GM19397 (cell line): ENCODE data around the gene GCAT.

Source experiments
- ATAC-seq: cut with Tn5 transposase; IDR thresholded peaks from one replicate; pipeline ENCODE4 v1.9.1; 2021; ENCODE audit warnings: mild to moderate bottlenecking, moderate library complexity; ENCODE audit not compliant: unreplicated experiment

Gene GCAT

DNA sequence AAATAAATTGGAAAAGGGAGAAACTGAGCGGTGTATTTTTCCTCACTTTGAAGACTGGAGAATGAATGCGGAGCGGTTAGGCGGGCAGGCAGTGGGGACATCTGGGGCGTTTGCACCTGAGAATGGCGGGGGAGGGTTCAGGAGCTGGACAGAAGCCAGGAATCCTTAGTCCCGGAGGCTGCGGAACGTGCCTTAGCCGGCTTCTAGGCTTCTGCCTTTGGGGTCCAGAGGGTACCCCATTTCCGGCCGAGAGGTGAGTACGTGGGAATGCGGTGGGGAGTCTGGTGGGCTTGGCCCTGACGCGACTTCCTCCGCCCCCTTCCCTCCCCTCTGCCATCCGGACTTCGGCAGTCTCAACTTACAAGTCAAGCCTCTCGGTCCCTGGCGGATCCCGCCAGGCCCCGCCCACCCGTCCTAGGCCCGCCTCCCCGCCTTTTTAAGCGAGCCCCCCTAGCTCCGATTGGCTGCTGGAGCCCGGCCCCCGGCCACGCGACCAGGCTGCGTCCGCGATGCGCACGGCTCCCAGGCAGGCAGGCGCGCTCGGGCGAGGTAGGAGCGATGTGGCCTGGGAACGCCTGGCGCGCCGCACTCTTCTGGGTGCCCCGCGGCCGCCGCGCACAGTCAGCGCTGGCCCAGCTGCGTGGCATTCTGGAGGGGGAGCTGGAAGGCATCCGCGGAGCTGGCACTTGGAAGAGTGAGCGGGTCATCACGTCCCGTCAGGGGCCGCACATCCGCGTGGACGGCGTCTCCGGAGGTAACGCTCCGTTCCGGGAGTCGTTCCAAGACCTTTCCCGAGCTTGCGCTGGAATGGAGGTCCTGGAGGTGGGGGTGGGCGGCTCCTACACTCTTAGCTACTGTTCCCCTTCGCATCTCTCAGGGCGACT lies at the start of gene GCAT:
TSS of gene GCAT (plus strand) at position 525 of the 884 bp plus-strand sequence. CDS start at position 559, 34 bp downstream.
- ATAC-seq = peak; percentile 90

GRCh38 chr22:37758694-37759093 lies 49.0 kb upstream of the GCAT start:
- ATAC-seq = no peak

- no peak for ATAC-seq
Measured at GRCh38 chr22:37759281-37759680, 48.5 kb upstream of the GCAT start.

GRCh38 chr22:37760152-37760551 lies 47.6 kb upstream of the GCAT start:
- ATAC-seq = no peak

DNA sequence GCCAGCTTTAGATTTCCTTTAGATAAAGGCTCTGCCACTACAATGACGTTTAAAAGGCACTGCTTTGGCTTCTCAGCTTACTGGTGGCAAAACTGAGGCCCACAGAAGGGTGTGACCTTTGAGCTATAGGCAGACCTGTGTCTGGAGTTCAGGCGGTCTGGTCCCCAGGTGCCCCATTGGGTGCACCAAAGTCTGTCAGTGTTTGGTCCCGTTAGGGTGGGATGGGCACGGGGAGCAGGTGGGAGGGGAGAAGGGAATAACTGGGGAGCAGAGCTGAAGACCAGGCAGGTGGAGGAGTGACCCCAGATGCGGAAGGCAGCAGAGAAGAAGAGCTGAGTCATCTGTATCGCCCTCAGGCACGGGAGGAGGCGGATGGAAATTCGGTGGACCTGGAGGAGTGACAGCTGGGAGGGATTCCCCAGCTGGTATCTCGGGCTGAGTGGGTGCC lies 45.3 kb upstream of the GCAT start:
- ATAC-seq = no peak

- ATAC-seq = no peak
Measured at GRCh38 chr22:37763012-37763411, 44.7 kb upstream of the GCAT start.

GRCh38 chr22:37763652-37764051 lies 44.1 kb upstream of the GCAT start:
- no peak for ATAC-seq

GRCh38 chr22:37764622-37765021 lies 43.1 kb upstream of the GCAT start:
- ATAC-seq = no peak

- no peak for ATAC-seq
Measured at GRCh38 chr22:37765498-37765897, 42.2 kb upstream of the GCAT start.

GRCh38 chr22:37765953-37766576 lies 41.7 kb upstream of the GCAT start:
- no peak for ATAC-seq

- ATAC-seq = no peak
Measured at GRCh38 chr22:37768273-37768672, 39.5 kb upstream of the GCAT start.

DNA sequence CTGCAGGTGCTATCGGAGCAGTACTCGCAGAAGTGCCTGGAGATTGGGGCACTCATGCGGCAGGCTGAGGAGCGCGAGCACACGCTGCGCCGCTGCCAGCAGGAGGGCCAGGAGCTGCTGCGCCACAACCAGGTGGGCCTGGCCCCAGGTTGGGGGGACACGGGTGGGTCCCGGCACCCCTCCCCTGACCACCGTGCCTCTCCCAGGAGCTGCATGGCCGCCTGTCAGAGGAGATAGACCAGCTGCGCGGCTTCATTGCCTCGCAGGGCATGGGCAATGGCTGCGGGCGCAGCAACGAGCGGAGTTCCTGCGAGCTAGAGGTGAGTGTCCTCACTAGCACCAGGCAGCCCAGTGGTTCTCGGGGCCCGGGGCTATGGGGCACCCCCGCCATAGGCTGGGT lies 38.7 kb upstream of the GCAT start:
- no peak for ATAC-seq

DNA sequence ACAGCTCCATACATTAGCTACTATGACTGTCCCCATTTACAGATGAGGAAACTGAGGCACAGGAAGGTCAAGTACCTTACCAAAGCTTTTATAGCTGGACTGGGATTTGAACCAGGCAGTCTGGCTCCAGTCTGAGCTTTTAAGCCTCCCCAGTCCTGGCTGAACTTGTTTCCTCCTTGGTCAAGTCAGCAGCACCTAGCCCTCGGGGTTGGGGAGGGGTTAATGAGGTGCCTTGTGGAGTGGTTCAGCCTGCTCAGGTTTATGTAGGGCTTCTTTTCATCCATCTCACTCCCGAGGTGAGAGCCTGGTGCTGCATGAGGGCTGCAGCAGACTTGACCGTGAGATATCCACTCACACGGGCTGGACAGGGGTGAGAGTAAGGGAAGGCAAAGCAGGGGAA lies 36.7 kb upstream of the GCAT start:
- ATAC-seq = no peak

GRCh38 chr22:37771702-37772427 lies 35.9 kb upstream of the GCAT start:
- ATAC-seq = no peak

GRCh38 chr22:37774728-37775127 lies 33.0 kb upstream of the GCAT start:
- no peak for ATAC-seq

- ATAC-seq = no peak
Measured at GRCh38 chr22:37775785-37776638, 31.7 kb upstream of the GCAT start.

DNA sequence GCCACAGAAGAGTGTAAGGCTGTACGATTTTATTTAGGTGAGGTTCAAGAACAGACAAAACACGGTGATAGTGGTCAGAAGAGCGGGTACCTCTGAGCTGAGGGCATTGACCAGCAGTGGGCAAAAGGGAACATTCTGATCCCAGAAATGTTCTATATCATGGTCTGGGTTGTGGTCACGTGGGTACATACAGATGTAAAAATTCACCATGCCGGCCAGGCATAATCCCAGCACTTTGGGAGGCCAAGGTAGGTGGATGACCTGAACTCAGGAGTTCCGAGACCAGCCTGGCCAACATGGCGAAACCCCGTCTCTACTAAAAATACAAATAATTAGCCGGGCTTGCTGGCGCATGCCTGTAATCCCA lies 31.1 kb upstream of the GCAT start:
- ATAC-seq = no peak

- ATAC-seq = no peak
Measured at GRCh38 chr22:37777122-37777687, 30.5 kb upstream of the GCAT start.

- no peak for ATAC-seq
Measured at GRCh38 chr22:37778370-37779009, 29.2 kb upstream of the GCAT start.
